GM21786 (cell line): ENCODE results near the gene BAZ2A.
"Not testable (repeated sequence)": the region's sequence is repeated elsewhere in the genome, so short reads cannot be mapped to it uniquely, and the experiment has no call there.

Source experiments
- ATAC-seq: cut with Tn5 transposase; IDR thresholded peaks from one replicate; pipeline ENCODE4 v1.9.1; 2021; ENCODE audit not compliant: unreplicated experiment

Gene BAZ2A

DNA sequence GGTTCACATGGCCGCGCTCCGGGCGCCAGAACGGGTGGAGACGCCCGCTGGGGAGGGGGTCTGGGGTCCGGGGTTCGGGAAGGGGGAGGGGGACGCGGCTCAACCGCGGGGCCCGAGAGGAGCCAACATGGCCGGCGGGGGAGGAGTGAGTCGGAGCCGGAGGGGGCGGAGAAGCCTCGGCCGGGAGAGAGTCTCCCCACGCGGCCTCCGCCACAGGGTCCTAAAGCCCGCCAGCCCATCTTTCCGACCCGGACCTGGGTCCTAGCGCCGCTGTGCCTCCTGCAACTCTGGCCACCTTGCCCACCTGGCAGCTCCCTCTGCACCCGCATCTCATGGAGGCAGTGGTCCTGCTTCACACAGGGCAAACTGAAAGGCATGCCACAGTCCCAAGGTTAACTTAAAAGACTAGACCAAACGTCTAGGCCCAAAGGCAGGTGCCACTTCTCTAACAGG is at the start of gene BAZ2A:
TSS of gene BAZ2A (minus strand) at position 147 of the 453 bp plus-strand sequence. CDS start 12,796 bp downstream, outside the sequence.
- peak; percentile 58 for ATAC-seq

DNA sequence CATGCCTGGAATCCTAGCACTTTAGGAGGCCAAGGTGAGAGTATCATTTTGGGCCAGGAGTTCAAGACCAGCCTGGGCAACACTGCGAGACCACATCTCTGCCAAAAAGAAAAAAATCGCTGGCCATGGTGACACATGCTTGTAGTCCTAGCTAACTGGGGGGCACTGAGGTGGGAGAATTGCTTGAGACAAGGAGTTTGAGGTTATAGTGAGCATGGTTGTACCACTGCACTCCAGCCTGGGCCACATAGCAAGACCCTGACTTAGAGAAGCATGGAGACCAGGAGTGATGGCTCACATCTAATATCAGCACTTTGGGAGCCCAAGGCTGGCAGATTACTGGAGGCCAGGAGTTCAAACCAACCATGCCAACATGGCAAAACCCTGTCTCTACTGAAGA is 48.7 kb upstream of the BAZ2A start:
- no peak for ATAC-seq

DNA sequence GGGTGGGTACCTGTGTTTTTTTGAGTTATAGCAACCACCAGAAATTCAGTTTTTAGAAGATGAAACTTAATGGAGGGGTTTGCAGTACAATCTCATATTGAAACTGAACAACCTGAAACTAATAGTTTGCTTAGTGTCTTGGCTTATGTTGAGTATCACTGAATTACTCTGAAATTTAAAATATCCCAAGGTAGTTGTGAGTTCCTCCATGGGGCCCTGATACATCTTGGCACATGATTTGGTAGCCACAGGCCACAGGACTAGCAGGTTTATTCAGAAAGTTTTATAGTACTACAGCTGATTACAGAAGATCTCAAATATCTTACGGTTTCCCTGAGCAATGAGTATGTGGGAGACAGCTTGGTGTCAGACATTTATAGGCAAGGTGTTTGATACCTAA is 47.6 kb upstream of the BAZ2A start:
- ATAC-seq = peak; percentile 64

DNA sequence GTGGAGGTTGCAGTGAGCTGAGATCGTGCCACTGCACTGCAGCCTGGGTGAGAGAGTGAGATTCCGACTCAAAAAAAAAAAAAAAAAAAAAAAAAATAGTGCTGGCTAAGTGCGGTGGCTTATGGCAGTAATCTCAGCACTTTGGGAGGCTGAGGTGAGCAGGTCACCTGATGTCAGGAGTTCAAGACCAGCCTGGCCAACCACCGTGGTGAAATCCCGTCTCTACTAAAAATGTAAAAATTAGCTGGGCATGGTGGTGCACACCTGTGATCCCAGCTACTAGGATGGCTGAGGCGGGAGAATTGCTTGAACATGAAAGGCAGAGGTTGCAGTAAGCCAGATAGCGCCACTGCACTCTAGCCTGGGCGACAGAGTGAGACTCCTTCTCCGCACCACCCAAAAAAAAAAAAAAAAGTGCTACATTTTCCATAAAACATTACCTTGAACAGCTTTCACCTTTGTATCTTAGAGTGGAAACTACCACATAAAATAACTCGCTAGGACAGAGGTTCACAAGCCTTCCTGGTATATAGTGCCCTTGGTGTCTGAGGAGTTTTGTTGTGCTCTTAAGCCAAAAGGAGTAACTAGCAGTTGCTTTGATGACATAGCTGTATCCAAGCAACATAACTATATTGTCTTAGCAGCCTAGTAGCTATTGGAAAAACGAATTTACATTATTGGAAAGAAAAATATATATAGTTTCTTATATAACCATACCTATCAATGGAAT is 46.9 kb upstream of the BAZ2A start:
- ATAC-seq = no peak

DNA sequence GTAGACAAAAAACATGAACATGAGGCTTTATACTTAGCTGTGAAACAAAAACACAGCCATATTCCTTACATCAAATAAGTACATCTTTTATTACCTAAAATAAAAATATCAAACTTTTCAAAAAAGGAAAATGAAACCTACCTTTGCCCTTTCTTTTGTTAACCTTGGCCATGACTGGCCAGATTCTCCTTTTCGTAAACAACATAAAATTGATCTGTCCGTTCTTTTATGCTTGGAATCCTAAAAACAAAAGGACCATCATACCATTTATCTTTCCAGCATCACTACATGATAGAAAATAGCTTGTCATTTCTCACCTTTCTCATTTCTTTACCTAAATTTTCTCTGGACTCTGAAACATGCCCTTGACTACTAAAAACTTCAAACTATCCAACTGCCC is 41.5 kb upstream of the BAZ2A start:
- ATAC-seq = no peak

DNA sequence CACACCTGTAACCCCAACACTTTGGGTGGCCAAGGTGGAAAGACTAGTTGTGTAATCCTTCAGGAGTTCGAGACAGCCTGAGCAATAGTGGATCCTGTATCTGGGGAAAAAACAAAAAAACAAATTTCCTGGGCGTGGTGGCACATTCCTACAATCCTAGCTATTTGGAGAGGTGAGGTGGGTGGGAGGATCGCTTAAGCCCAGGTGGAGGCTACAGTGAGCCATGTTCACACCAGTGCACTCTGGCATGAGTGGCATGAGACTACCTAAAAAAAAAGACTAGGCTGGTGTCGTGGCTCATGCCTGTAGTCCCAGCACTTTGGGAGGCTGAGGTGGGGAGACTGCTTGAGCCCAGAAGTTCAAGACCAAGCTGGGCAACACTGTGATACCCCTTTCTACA is 40.7 kb upstream of the BAZ2A start:
- no peak for ATAC-seq

DNA sequence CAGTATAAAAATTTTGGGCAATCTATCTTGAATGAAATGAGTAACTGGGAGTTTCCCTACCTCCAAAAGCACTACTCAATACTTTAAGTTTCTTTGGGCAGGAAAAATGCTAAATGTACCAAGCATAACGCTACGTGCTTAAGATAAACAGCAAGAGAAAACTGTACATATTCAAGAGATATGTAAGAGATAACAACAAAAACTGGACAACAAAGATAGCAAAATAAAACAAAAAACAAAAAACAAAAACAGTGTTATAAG is 38.0 kb upstream of the BAZ2A start:
- ATAC-seq = no peak

DNA sequence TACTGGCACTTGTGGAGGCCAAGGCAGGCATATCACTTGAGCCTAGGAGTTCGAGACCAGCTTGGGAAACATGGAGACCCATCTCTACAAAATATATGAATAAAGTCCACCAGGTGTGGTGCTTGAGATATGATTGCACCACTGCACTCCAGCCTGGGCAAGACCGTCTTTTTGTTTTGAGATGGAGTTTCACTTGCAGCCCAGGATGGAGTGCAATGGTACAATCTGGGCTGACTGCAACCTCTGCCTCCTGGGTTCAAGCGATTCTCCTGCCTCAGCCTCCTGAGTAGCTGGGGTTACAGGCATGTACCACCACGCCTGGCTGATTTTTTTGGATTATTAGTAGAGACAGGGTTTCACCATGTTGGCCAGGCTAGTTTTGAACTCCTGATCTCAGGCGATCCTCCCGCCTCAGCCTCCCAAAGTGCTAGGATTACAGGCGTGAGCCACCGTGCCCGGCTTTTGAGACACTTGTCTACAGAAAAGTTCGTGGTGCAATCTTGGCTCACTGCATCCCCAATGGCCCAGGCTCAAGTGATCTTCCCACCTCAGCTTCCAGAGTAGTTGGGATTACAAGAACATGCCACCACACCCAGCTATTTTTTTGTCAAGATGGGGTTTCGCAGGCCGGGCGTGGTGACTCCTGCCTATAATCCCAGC is 32.0 kb upstream of the BAZ2A start:
- no peak for ATAC-seq

DNA sequence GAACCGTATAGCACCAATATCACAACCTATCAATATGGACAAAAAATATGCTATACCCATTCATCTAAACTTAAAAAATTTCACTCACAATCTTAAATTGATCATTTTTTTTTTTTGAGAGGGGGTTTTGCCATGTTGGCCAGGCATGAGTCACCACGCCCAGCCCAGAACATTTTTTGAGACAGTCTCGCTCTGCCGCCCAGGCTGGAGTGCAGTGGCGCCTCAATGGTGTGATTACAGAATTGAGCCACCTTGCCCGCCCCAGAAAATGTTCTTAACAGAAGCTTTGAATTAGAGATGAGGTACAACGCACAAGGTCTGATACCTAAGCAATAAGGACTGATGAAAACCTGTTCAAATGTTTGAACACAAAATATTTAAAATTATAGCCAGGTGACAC is 31.4 kb upstream of the BAZ2A start:
- ATAC-seq = no peak

DNA sequence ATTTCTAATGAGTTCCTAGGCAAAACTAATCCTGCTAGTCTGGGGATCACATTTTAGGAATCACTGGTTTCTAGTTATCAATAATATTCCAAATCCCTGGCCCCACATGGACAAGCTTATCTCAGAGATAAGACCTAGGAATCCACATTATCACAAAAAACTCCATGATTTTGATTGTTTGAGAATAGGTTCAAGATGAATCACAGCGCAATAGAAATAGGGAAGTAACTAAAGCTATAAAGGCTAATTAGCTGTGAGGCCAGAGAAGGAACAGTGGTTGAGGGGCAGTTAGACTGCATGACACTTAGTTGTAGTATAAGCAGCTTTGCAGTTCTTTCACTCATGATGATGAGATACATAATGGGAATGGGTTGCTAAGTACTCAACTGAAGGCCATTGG is 28.8 kb upstream of the BAZ2A start:
- ATAC-seq = no peak

DNA sequence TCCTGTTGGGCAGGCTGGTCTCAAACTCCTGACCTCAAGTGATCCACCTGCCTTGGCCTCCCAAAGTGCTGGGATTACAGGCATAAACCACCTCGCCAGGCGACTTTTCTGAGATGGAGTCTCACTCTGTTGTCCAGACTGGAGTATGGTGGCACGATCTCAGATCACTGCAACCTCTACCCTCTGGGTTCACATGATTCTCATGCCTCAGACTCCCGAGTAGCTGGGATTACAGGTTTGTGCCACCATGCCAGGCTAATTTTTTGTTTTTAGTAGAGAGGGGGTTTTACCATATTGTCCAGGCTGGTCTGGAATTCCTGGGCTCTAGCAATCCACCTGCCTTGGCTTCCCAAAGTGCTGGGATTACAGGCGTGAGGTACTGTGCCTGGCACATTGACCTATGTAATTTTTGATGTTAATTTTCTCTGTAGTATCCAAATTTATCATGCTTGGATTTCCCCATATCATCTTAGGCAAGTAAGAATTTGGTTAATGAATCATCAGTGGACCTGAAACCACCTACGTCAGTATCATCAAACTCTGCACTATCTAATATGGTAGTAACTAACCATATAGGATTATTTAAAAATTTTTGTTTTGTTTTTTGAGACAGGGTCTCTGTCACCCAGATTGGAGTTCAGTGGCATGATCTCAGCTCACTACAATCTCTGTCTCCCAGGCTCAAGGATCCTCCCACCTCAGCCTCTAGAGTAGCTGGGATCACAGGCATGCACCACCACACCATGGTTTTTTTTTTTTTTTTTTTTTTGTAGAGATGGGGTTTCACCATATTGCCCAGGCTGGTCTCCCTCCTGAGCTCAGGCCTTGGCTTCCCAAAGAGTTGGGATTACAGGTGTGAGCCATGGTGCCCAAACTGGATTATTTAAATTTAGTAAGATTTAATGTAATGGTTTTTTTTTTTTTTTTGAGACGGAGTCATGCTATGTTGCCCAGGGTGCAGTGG is 27.6 kb upstream of the BAZ2A start:
- ATAC-seq = no peak

DNA sequence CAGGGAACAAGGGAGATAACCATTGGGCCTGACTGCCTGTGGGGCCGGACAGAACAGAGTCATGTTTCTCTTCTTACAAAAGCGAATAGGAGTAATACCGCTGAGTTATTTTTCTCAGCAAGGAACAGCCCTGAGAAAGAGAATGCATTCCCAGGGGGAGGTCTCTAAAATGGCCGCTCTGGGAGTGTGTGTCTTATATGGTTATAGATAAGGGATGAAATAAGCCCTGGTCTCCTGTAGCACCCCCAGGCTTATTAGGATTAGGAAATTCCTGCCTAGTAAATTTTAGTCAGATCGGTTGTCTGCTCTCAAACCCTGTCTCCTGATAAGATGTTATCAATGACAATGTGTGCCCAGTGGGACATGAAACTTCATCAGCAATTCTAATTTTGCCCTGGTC is 23.7 kb upstream of the BAZ2A start:
- ATAC-seq = not testable (repeated sequence)

DNA sequence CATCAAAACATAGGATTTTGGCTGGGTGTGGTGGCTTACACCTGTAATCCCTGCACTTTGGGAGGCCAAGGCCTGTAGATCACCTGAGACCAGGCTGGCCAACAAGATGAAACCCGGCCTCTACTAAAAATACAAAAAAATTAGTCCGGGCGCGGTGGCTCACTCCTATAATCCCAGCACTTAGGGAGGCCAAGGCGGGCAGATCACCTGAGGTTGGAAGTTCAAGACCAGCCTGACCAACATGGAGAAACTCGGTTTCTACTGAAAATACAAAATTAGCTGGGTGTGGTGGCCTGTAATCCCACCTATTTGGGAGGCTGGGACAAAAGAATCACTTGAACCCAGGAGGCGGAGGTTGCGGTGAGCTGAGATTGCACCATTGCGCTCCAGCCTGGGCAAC is 17.9 kb upstream of the BAZ2A start:
- not testable (repeated sequence) for ATAC-seq

DNA sequence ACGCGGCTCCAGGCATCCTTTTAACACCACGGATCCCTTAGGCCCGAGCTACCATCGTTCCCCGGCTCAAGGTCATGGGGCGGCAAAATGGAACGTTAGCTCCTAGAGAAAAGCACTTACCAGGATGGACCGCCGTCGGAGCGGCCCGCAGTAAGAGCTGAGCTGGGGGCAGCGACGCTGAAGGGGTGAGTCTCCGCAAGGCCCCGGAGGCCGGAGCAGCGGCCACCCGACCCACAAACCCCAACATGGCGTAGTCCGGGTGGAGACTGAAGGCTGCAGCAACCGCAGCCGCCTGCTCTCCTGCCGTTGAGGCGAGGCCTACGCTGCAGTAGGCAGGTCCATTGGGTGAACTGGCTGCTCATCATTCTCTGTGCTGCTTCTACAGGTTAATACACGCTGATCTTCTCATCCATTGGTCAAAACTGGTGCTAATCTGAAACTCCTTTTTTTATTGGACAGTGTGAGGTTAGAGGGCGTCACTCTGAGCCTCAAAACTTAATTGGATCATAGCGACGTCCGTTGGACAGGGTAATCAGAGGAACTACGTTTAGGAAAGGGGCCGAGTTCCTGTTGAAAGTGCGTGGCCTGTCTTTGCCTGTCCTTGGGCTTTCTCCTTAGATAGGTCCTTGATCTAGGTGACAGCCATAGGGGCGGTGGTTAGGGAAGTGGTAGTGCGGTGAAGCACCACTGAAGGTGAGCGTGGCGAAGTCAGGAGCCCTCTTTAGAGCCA is 15.8 kb upstream of the BAZ2A start, which contains the start of gene ATP5F1B:
TSS of gene ATP5F1B (minus strand) at position 268 of the 730 bp plus-strand sequence. CDS start at position 247, 21 bp downstream.
- peak; percentile 99 for ATAC-seq

DNA sequence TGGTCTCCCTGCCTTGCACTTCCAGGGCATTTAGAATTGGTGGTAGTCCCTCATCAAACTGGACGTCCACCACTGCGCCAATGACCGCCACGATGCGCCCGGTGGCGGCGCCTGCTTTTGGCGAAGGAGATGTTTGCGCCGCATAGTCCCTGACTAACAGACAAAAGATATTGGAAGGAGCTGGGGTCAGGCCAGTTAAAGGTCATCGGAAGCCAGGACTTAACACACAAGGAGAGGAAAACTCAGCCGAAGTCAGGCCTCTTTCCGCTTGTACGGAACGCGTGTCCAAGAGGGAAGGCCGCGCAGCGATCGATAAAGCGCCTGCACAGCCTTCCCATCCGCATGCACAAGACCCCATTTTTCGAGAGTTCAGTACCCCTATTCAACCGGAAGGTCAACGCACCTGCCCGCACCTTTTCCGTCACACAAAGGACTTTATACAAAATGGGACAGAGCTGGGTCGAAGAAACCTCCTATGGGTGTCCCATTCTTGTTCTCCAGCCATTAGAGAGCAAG is 15.1 kb upstream of the BAZ2A start:
- ATAC-seq = no peak

DNA sequence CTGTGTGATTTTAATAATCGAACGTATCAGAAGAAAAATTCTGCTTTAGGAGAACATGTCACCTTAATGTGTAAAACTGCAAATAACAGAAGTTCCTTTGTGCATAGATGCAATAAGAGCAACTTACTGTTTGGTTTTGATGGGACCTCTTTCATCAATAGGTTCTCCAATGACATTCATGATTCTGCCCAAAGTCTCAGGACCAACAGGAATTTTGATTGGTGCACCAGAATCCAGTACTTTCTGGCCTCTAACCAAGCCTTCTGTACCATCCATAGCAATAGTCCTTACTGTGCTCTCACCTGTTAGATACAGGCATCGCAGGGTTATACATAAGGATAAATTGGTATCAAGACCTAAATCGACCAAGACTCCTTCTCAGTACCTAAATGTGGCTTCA is 14.5 kb upstream of the BAZ2A start:
- no peak for ATAC-seq

DNA sequence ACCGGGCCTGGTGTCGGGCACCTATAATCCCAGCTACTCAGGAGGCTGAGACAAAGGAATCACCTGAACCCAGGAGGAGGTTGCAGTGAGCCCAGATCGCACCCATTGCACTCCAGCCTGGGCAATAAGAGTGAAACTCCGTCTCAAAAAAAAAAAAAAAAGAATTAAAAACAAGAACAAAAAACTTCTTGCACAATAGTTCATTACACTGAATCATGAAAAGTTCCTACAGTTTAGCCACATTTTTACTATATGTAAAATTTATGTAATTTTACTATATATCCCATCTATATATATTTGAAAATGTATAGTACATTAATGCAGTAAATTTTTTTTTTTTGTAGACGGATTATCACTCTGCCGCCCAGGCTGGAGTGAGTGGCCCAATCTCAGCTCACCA is 11.1 kb upstream of the BAZ2A start:
- no peak for ATAC-seq

DNA sequence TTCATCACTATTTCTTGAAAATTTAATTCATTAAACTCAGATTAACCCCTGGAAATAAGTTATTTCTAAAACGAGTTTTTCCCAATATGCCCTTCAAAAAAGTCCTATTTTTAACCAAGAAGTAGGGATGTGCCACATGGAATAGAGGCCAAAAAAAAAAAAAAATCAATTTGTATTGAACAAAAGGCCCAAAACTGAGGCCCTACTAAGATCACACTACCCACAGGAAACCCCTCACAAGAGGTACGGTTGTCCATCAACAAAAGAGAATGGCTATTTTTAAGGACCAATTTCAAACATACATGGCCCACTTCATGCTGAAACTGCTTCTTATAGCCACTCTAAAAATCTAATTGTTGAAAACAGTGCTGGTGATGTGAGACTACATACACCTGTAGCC is 7.5 kb upstream of the BAZ2A start:
- ATAC-seq = no peak

DNA sequence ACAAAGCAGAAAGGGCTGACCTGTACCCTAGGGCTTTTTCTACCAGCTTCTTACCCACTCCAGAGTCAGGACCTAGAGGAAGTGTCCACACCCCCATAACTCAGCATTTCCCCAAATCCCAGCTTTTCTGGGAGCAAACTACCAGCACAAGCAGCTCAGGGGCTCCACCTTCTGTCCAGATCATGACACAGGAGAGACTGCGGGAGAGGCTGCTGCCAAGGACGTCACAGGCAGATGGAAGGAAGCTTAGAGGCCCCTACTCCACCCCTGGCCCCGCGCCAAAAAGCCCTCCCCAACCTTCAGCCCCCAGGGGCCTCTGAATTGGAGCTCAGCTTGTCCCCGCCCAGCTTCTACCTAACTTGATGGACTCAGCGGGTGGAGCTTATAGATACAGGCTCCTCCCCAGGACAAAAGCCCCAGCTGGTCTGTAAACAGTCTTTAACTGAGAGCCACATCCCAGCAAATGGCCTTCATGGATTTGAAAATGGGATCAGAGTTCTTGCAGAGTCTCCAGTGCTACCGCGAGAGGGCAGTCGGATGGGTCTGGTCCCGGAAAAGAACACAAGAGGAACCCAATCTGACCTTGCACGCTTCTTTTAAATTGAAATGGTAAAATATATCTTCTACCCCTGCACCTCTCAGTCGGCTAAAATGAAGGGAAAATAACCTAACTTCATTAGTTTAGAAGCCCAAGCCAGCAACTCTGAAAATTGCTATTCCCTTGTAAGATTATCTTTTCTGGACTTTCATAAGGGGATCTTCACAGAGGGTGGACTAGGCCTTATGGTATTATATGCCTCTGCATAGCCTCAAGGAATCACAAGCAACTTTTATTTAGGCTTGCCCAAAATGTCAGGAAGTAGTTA is 6.8 kb upstream of the BAZ2A start:
- peak; percentile 55 for ATAC-seq
